WI38 (cell line): ENCODE results near the gene CLIC6.

Experiments
- H3K4me3 ChIP-seq: 2 replicates; pipeline ENCODE4 v1.5.1; 2011; ENCODE audit warnings: low read depth, mild to moderate bottlenecking, control low read depth, low read length
- CTCF ChIP-seq: IDR thresholded peaks from 2 replicates; pipeline ENCODE4 v1.5.1; 2012; ENCODE audit warnings: low read depth, mild to moderate bottlenecking, control low read depth, low read length

The CLIC6 gene

GRCh38 chr21:34701726-34702125 lies 32.9 kb downstream of the CLIC6 start:
- TF ChIP-seq CTCF: no peak
- no peak overlapping the region for H3K4me3 ChIP-seq

- TF ChIP-seq CTCF: no peak
- H3K4me3 ChIP-seq: no peak overlapping the region
These were observed 33.8 kb downstream of the CLIC6 start for GRCh38 chr21:34702341-34703170.

GRCh38 chr21:34703571-34703970 lies 34.8 kb downstream of the CLIC6 start:
- no peak for TF ChIP-seq CTCF
- H3K4me3 ChIP-seq: no peak overlapping the region

- no peak for TF ChIP-seq CTCF
- H3K4me3 ChIP-seq: no peak overlapping the region
These were observed 35.3 kb downstream of the CLIC6 start for GRCh38 chr21:34704119-34704518.

GRCh38 chr21:34705011-34705410 lies 36.2 kb downstream of the CLIC6 start:
- no peak for TF ChIP-seq CTCF

GRCh38 chr21:34706337-34706736 lies 37.5 kb downstream of the CLIC6 start:
- no peak for TF ChIP-seq CTCF

More at GRCh38 chr21:34705011-34705410, 36.2 kb downstream of the CLIC6 start:
- H3K4me3 ChIP-seq: no peak overlapping the region

GRCh38 chr21:34707876-34708325 lies 39.1 kb downstream of the CLIC6 start:
- TF ChIP-seq CTCF: no peak
- no peak overlapping the region for H3K4me3 ChIP-seq

More at GRCh38 chr21:34706337-34706736, 37.5 kb downstream of the CLIC6 start:
- H3K4me3 ChIP-seq: no peak overlapping the region
